Calu3 (cell line): ENCODE measurements around the gene BRF1. TPM values are rescaled to one million over a fixed set of nuclear protein-coding genes. Genes with fewer than 3 reads are reported as not detected.
"Not testable (repeated sequence)": the region's sequence is repeated elsewhere in the genome, so short reads cannot be mapped to it uniquely, and the experiment has no call there.

Experiments used
- BruUV-seq: library from RNA; stranded (reverse); fragments of 400-500 nt; replicated peaks from 2 replicates; lab custom pipeline; 2021; lab: Mats Ljungman, UMichigan
- CTCF ChIA-PET: fragments of 300-600 bp; sonication (Branson Sonifier 250); formaldehyde crosslinking; loops from one replicate; lab custom pipeline; 2022; ENCODE audit warnings: antibody characterized with exemption; lab: Charles Lee
- DNase-seq: peaks from one replicate; pipeline ENCODE4 v3.0.0; 2022
- H3K27ac Mint-ChIP-seq: one replicate; pipeline ENCODE4 v1.8.0; 2022; ENCODE audit warnings: mixed read lengths; ENCODE audit not compliant: unreplicated experiment
- H3K27me3 Mint-ChIP-seq: one replicate; pipeline ENCODE4 v1.8.0; 2022; ENCODE audit warnings: mixed read lengths; ENCODE audit not compliant: unreplicated experiment
- H3K36me3 Mint-ChIP-seq: one replicate; pipeline ENCODE4 v1.8.0; 2022; ENCODE audit warnings: mild to moderate bottlenecking, moderate library complexity, mixed read lengths; ENCODE audit not compliant: insufficient read depth, unreplicated experiment
- H3K4me1 Mint-ChIP-seq: one replicate; pipeline ENCODE4 v1.8.0; 2022; ENCODE audit warnings: mild to moderate bottlenecking, low read depth, mixed read lengths; ENCODE audit not compliant: unreplicated experiment
- H3K4me3 Mint-ChIP-seq: one replicate; pipeline ENCODE4 v1.8.0; 2022; ENCODE audit warnings: mild to moderate bottlenecking, low read depth, moderate library complexity, mixed read lengths; ENCODE audit not compliant: unreplicated experiment
- H3K9me3 Mint-ChIP-seq: one replicate; pipeline ENCODE4 v1.8.0; 2022; ENCODE audit warnings: low read depth, mixed read lengths; ENCODE audit not compliant: unreplicated experiment
- CTCF ChIP-seq: fragments of 200-600 bp; IDR thresholded peaks from one replicate; pipeline ENCODE4 v1.8.0; 2022; ENCODE audit warnings: antibody characterized with exemption; ENCODE audit not compliant: unreplicated experiment
- intact Hi-C: fragments of 100-400 bp; cut with micrococcal nuclease; formaldehyde crosslinking; loops from one replicate; pipeline ENCODE4 v1.10.0; 2022; ENCODE audit not compliant: unreplicated experiment
- total RNA-seq: library from RNA; stranded (reverse); gene quantifications from 2 replicates; pipeline ENCODE4 v1.2.3, GENCODE V29; 2022

The BRF1 gene
- total RNA-seq, 1 experiment from 2014 or later: 38.4 TPM

DNA sequence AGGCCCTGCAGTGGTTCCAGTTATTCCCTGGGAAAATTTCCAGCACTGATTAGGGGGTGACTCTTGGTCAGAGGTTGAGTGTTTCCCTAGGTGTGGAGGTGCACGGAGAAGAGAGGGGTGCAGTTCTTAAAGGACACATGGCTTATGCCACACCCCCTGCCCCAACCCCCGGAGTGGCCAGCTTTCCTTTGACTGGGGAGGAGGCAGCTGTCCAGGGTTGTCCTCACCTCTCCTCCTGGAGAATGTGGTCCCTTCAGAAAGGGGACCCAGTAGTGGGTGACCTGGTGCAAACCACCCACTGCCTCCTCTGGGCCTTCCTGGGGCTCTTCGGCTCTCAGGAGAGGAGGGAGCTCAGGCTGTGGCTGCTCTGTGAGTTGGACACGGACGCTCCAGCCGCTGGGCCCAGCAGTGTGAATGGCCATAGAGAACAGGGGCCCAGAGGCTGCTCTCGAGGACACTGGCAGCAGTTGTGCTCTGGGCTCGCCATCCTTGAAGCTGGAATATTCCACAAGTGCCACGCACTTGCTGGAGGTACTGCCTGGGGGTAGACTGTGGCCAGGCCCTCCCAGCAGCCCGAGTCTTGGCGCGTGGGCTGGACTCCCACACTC is 27.4 kb upstream of the BRF1 start:
- no peak for TF ChIP-seq CTCF
- peaks cover under 1% of the 10 kb centered on the region for H3K4me1 Mint-ChIP-seq
- intact Hi-C loops: no loop called here
- no TSS peak for BruUV-seq
- peaks cover 8% of the 10 kb centered on the region for H3K36me3 Mint-ChIP-seq
- CTCF ChIA-PET: no interaction called here
- DNase-seq: no peak
- no peaks in the 10 kb centered on the region for H3K9me3 Mint-ChIP-seq
- H3K27me3 Mint-ChIP-seq: no peaks in the 10 kb centered on the region
- no peak overlapping the region for H3K4me3 Mint-ChIP-seq
- H3K27ac Mint-ChIP-seq: no peak overlapping the region

DNA sequence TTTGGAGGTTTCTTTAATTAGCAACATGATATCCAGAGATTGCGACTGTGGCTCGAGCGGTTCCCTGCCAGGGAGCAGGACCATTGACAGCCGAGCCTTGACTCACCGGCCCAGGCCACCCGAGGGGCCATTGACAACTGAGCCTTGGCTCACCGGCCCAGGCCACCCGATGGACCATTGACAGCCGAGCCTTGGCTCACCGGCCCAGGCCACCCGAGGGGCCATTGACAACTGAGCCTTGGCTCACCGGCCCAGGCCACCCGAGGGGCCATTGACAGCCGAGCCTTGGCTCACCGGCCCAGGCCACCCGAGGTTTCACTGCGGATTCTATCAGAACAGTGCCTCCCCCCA is 26.9 kb upstream of the BRF1 start:
- BruUV-seq, H3K27me3 Mint-ChIP-seq, CTCF ChIA-PET, DNase-seq, H3K4me3 Mint-ChIP-seq, H3K27ac Mint-ChIP-seq, intact Hi-C loops, H3K4me1 Mint-ChIP-seq, H3K9me3 Mint-ChIP-seq: not testable (repeated sequence)
- peaks cover 10% of the 10 kb centered on the region for H3K36me3 Mint-ChIP-seq

DNA sequence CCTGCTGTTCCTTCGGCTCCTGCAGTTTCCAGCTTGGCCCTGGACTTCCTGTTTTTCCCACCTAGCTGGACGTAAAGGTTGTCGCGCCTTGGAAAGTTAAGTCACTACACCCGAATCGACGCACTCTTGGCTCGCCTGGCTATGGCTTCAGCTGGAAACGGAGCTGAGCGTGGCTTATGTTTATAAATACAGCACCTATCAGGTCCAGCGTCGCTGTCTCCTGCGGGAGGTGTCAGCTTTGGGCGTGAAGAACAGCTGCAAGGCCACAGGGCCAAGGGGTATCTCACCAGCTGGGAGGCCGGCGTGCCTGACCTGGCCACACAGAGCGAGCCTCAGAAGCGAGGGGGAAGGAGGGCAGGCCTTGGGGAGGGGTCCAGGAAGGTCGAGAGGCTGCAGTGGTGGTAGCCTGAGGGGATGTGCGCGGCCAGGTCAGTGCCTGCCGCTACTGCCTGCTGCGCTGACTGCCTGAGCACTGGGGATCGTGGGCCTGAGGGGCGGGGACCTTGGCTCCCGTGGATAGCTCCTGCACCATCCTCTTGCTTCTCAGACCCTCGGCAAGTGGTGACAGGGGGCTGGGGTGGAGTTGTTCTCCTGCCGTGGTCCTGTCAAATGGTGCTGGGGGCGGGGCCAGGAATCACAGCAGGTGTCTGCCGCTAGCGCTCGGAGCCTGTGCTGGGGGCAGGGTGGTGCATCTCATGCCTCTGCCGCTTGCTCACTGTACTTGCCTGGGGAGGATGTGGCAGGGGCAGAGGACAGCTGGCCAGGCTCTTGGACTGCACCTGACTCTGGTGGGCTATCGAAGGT is 26.3 kb upstream of the BRF1 start:
- Mint-ChIP-seq H3K9me3 (no peaks in the 10 kb centered on the region), H3K27ac (no peak overlapping the region), H3K4me3 (no peak overlapping the region), H3K27me3 (no peaks in the 10 kb centered on the region), H3K4me1 (peaks cover 9% of the 10 kb centered on the region), H3K36me3 (peaks cover 10% of the 10 kb centered on the region)
- no peak for DNase-seq
- intact Hi-C loops: no loop called here
- BruUV-seq: no TSS peak
- TF ChIP-seq CTCF: no peak
- CTCF ChIA-PET: no interaction called here

DNA sequence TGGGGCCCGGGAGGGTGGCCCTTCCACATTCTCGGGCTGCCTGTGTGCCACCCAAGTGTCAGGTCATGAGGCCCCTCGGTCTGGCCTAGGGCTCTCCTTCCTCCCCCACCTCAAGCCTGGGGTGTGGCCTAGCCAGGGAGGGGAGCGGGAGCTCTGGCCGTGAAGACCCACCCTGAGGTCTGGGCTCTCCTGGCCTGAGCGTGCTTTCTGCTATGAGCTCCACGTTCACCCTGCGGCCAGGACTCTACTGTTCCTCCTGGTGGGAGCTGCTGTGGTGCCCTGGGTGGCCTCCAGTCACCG is 25.7 kb upstream of the BRF1 start:
- CTCF ChIA-PET: no interaction called here
- no peak for TF ChIP-seq CTCF
- peaks cover 10% of the 10 kb centered on the region for H3K36me3 Mint-ChIP-seq
- intact Hi-C loops: no loop called here
- H3K4me1 Mint-ChIP-seq: peaks cover 9% of the 10 kb centered on the region
- H3K27me3 Mint-ChIP-seq: no peaks in the 10 kb centered on the region
- no peak for DNase-seq
- no peak overlapping the region for H3K4me3 Mint-ChIP-seq
- H3K27ac Mint-ChIP-seq: no peak overlapping the region
- H3K9me3 Mint-ChIP-seq: no peaks in the 10 kb centered on the region
- BruUV-seq: no TSS peak
